Activated T-helper 1 cell treated with anti-CD3 and anti-CD28 coated beads, Interleukin-2, amount 50 U/mL, for 16 hours (primary cell): ENCODE measurements around the gene TPO.

Experiments
- DNase-seq, 2 donors: peaks; one replicate each; pipeline ENCODE4 v3.0.0-alpha.2; 2020; ENCODE audit warnings: low read depth in 1 of 2, low spot score in 1 of 2

TPO gene

DNA sequence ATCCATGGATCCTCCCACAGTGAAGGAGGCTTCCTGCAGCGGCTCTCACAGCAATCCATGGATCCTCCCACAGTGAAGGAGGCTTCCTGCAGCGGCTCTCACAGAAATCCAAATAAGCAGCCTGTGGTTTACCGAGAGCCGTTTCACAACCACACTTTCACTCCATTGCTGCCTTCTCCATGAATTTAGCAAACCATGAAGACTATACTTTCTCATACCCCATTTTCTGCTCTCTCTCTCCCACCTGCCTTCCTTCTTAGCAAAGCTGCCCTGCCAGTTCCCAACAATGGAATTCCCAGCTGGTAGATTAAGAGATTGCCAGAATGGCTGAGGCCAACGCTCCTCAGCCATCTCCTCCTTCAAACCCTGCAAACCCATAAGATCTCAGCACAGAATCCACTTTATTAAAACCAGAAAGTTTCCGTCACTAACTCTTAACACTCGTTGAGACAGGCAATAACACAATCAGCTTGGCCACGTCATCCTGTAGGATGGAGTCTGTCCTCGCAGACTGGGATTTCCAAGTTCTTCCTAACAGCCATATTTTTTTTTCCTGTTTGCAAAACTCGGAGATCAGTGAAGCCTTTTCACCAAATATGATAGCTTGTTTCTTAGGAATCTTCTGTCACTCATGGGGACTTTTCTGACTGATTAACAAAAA lies 168.8 kb downstream of the TPO start:
- DNase-seq: no peak

DNA sequence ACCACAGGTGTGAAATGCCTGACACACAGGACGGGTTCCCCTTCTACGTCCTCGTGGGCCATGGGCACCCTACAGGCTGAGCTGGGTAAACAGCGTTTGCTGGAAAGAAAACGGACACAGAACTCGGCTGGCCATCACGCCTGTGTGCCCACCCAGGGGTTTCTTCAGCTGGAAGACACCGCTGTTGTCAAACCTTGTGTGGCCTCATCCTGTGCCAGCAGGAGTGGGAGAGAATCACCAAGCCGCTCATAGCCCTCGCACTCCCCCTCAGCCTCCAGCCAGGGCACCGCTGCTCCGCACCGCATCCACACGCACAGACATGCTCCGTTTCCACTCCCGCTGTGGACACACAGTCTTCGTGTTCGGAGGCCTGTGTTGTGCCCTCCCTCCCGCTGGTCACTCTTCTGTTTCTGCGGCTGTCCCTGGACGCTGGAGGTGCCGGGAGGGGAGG lies 169.7 kb downstream of the TPO start:
- no peak for DNase-seq

DNA sequence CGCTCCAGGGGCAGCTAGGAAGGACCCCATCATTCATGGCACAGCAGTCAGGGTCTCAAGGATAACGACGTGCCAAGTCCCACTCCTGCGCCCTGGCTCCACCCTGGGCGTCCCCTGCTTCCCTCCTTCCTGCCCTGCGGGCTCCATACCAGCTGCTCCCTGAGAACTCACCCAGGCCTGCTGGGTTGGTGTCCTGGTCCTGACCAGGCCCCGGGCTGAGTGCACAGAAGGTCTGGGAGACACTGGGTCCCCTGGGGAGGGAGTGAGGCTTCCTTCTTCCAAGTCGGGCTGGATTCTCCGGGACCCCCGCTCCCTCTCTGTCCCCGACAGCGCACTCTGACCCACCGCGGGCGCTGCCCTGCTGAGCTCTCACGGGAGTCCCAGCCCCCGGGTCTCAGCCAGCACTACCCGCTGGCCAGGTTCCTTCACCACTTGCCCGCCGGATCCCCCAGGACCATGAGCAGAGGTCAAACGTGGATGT lies 170.8 kb downstream of the TPO start:
- DNase-seq: no peak

DNA sequence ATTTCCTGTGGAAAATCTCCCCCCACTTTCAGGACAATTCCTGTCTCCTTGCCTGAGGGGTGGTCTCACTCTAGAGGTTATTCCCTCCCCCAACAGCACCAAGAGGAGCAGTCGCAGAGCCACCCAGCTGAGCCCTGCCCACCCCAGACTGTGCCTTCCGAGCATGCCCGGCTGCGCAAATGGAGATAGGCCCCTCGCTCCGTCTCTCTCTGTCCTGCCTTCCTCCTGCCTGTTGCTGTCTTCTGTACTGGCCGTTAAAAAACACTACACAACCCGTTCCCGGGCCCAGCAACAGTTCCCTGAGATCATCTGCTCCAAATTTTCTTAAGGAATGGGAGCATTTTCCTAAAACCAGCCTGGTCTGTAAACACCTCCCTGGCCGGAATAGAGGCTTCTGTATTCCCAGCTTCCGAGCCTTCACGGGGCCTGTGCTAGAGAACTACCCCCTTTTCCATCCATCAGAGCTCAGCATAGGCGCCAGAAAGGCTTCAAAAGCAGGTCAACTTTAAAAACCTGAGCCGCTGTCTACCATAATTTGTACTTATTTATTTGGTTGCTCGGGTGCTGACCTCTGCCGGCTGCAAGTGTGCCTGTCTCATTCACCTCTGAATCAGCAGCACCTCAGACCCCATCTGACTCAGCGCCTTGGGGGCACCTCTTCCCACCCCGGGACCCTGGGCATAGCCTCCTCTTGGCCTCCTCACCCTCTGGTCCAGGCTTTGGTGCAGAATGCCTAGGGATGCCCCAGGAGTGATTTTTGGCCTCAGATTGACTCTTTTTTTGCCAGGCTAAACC lies 171.6 kb downstream of the TPO start:
- DNase-seq: no peak

DNA sequence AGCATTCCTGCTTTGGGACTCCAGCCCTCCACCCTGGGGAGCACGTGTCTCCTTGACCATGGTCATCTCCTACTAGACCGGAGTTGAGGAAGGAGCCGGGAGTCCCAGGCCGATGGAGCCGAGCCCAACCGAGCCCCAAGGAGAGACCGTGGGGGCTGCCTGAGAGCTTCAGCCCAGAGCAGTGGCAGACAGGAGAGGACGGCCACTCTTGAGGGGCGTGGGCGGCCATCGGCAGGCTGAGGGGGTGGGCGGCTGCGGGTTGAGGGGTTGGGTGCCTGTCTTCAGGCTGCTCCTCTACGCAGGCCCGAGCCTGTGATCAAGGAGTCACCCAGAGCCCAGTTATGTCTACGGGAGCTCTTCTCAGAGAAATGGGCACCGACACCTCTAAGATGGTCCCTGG lies 172.4 kb downstream of the TPO start:
- DNase-seq: no peak

DNA sequence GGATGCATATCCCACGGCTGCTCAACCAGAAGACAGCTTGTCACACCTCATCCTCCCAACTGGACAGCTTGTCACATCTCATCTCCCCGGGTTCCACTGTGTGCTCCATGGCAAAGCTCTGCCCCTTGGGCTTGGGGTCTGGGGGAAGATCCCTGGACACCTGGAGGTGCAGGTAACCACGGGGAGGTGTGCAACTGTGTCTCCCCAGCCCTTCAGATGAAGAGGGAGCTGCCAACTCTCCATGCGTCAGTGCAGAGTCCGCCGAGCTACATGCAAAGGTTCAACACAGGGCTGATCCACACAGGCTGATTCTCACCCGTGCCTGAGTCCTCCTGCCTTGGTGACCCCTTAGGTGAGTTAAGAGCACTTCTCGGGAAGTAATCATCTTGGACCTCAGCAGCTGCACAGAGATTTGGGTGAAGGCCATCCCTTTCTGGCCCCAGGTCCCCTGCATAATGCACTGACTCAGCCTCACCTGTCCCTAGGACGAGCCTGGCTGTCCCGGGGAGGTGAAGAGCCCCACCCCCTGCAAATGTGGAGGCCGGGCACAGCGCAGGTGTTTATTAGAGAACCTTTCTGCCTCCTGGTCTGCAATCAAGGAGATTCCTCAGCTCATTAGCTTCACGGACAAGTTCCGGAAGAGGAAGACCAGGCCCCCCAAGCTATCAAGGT lies 173.1 kb downstream of the TPO start:
- no peak for DNase-seq

DNA sequence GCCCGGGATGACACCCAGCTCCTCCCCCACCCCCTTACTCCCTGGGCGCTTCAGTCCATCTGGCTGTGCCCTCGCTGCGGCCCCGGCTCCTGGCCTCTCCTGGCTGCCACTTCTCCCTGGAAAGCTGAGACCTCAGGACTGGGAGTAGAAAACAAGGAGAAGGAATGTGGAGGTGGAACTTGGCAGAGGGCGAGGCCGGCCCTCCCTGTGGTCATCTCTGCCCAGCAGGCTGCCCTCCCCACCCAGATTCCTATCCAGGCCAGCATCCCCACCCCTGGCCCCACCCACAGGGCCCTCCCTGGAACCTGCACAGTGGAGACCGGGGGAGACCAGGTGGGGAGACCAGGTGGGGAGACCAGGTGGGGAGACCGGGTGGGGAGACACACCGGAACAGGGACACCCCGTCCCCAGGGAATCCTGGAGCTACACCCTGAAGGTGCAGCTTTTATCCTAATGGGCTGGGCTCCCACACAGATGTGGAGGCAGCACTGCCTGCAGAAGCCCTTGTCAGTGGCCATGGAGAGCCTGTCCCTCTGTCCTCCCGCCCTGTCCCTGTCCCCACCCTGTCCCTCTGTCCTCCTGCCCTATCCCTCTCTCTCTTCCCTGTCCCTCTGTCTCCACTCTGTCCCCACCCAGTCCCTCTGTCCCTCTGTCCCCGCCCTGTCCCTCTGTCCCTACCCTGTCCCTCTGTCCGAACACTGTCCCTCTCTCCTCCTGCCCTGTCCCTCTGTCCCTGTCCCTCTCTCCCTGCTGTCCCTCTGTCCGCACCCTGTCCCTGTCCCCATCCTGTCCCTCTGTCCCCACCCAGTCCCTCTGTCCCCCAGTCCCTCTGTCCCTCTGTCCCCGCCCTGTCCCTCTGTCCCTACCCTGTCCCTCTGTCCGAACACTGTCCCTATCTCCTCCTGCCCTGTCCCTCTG lies 173.9 kb downstream of the TPO start:
- no peak for DNase-seq

DNA sequence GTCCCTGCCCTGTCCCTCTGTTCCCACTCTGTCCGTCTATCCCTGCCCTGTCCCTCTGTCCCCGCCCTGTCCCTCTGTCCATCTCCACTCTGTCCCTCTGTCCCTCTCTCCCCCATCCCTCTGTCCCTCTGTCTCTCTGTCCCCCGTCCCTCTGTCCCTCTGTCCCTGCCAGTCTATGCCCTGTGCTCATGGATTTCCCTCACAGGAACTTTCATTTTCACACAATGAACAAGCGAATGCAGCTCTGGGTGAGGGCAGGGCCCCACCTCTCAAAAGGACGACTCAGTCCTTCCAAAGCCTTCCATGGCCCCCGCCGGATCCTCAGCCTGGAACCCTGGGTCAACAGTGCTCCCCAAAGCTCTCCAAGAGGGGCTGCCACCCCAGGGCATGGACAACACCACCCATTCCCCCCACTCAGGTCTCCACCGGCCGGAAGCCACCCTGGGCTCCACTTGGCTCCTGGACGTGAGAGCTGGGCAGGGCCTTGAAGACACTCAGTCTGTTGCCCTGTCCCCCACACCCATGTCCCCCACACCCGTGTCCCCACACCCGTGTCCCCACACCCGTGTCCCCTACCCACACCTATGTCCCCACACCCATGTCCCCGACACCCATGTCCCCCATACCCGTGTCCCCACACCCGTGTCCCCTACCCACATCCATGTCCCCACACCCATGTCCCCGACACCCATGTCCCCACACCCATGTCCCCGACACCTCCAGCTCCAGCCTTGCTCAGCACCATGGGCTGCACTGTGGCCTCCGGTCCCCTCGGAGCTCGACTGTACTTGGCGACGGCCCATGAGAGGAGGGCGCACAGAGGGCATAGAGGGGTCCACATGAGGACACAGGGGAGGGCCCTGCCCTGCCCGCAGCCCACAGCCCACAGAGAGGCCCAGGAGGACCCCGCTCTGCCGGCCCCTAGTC lies 175.1 kb downstream of the TPO start:
- DNase-seq: no peak

DNA sequence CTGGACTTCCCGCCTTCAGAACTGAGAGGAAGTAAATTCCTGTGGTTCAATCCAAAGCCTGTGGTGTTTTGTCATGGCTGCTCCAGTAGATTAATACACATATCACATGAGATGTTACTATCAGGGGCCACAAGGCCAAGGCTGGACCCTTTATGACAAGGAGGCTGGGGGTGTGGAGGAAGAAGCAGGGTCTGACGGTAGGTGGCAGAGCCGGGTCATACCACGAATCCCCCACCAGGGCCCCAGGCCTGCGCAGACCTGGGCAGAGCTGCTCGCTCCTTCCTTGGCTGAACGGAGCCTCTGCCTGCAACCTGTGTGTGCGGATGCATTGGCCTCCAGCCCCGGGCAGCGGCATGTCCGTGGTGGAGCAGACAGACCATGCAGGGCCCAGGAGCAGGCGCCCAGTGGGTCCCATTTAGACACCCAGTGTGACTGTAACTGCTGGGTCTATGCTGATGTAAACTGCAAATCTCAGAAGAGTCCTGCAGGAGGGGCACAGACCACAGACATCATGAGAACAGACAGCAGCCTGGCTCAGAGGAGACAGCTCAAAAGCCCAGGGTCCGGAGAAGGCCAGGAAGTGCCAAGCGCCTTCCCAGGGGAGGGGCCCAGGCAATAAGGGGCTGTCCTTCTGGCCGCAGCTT lies 175.8 kb downstream of the TPO start:
- no peak for DNase-seq

DNA sequence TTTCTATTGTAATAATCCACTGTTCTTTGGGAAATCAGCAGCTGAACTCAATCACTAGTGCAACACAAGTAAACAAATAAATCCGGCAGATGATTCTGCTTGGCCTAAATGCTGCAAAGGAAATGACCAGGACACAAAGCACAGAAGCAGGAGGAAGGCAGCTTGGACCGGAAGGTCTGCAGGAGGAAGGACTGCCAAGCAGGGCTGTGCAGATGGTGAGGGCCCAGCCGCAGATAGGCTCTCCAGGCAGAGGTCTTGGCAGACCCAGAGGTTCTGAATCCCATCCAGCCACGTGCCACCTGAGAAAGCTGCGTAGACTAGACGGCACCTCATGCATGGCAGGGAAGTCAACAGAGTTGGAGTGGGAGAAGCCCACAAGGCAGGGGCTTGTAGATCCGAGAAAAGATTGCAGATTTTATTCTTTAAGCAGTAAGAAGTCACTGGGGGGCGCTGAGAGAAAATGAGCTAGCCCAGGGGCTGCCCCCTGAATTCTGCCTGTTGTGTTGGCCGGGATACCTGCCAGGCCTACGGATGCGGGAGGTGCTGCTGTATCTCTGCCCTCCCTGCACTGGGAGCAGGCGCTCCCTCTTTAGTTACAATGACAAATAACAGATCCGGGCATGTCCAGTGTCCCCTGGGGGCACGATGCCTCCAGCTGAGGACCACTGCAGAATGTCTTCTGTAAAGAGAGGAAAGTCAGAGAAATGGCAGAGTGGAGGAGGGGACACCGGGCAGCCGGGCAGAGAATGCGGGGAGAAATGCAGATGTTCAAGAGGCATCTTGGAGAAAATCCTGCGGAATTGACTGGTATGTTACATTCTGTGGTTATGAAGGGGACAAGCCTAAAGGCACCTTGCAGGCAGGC lies 177.6 kb downstream of the TPO start:
- no peak for DNase-seq

DNA sequence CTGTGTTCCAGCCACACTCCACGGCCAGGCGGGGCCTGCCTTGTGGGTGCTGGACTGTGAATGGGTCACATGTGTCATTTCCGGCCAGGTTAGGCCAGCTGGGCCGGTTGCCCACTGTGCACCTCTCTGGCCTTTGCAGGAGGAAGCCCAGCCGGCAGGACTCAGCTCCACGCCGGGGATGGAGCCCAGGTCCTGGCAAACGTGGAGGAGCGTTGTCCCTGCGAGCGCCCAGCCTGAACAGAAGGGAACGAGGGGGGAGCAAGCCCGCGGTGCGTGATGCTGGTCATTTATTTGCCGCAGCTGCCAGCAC lies 178.2 kb downstream of the TPO start:
- DNase-seq: no peak
